ENCODE results near the gene ERAP2.

DNA sequence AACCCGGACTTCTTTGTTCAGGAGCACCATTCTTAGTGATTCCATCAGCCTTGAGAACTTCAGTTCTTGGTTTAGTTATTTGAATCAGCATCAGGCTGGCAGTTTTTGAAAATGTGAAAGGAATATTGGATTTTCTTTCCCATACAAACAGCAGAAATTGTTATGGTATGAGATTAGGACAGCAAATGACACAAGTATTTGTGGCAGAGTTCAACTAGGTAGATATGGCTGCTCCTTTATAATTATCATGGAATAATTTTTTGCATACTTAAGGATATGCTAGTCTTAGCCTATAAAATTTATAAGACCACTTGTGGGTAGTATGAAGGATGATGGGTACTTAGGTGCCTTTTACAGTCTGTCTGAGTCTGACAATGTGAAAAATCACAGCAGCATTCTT is 25.5 kb downstream of the ERAP2 start:
- no peak for TF ChIP-seq ZNF274 (IDR thresholded peaks at IDR 0.05; ENCODE audit: low read depth, low read length)
- TF ChIP-seq YY1 (IDR thresholded peaks at IDR 0.05; ENCODE audit: insufficient read depth, insufficient read length) = no peak
- TF ChIP-seq SUZ12 (IDR thresholded peaks at IDR 0.05; ENCODE audit: extremely low read depth, insufficient read depth, insufficient read length) = no peak
